Cerebellar cortex (tissue), 1 donor: ENCODE measurements around the gene HIF3A.
"Not testable (repeated sequence)": the region's sequence is repeated elsewhere in the genome, so short reads cannot be mapped to it uniquely, and the experiment has no call there.

Experiments
- DNase-seq: peaks from one replicate; pipeline ENCODE4 v3.0.0-alpha.2; 2015; ENCODE audit warnings: low spot score

HIF3A gene

GRCh38 chr19:46357846-46358583 lies 61.2 kb downstream of the HIF3A start:
- no peak for DNase-seq

GRCh38 chr19:46361915-46362314 lies 65.1 kb downstream of the HIF3A start:
- no peak for DNase-seq

GRCh38 chr19:46364359-46364758 lies 67.5 kb downstream of the HIF3A start:
- DNase-seq = no peak

GRCh38 chr19:46365561-46365960 lies 68.7 kb downstream of the HIF3A start:
- no peak for DNase-seq

- no peak for DNase-seq
Measured at GRCh38 chr19:46366620-46367292, 69.9 kb downstream of the HIF3A start.

DNA sequence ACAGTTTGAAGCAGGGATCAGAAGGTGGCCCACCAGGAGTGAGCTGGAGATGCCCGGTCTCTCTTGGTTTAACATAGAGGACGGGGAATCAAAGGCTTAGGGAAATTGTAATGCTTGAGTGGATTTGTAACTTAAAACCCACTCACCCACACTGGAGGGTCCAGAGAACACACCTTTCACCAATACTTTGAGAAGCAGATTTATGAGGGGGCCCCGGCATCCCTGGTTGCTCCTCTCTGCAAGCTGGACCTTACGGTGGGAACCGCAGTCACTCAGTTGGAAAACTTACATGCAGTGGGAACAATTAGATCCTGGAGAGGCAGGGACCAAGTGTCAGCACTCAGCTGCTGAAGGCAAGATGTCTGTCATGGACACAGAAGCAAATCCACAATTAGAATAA lies 70.6 kb downstream of the HIF3A start:
- DNase-seq = no peak

DNA sequence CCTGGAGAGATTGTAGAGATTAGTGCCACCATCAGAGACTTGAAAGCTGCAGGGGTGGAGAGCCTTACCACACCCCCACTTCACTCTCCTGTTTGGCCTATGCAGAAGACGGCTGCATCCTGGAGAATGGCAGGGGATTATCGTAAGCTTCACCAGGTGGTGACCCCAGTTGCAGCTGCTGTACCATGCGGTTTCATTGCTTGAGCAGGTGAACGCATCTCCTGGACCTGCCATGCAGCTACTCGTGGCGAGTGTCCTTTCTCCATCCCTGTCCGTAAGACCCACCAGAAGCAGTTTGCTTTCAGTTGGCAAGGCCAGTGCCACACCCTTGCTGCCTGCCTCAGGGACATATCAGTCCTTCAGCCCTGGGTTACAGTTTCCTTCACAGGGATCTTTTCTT lies 71.3 kb downstream of the HIF3A start:
- DNase-seq = no peak

DNA sequence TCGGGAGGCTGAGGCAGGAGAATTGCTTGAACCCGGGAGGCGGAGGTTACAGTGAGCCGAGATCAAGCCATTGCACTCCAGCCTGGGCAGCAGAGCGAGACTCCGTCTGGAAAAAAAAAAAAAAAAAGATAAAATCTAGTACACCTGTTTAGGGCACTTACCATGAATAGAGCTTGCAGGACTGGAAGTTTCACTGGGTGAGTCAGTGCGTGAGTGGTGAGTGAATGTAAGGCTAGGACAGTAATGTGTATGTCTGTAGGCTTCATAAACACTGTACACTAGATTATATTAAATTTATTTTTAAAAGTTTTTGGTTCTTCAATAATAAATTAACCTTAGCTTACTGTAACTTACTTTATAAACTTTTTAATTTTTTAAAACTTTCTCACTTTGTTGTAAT lies 73.0 kb downstream of the HIF3A start:
- no peak for DNase-seq

GRCh38 chr19:46371371-46371901 lies 74.6 kb downstream of the HIF3A start:
- no peak for DNase-seq

- peak; percentile 23 for DNase-seq
Measured at GRCh38 chr19:46372901-46373490, 76.2 kb downstream of the HIF3A start.

- DNase-seq = peak; percentile 47
Measured at GRCh38 chr19:46373491-46374359, 76.9 kb downstream of the HIF3A start.

- DNase-seq = no peak
Measured at GRCh38 chr19:46374536-46375475, 78.0 kb downstream of the HIF3A start.

DNA sequence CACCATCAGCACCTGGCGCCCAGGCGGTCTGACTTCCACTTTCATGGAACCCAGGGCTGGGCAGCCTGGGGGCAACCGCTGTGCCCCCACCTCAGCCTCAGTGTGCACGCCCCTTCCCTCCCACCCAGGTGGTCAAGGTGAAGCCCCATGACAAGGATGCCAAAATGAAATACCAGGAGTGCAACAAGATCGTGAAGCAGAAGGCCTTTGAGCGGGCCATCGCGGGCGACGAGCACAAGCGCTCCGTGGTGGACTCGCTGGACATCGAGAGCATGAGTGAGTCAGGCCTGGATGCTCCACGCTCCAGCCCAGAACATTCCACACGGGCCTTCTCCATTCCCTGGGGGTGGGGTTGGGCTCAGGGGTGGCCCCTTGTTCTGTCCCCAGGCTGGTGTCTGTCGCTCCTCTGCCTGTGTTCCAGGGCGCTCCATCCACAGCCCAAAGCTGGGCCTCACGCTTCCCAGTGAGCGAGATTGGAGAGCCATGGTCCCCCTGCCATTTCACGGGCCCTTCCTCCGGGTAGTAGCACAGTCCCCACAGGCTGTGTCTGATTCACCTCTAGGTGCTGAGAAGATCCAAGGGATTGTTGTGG lies 78.7 kb downstream of the HIF3A start:
- DNase-seq = not testable (repeated sequence)

GRCh38 chr19:46376241-46377153 lies 79.7 kb downstream of the HIF3A start:
- DNase-seq = no peak

DNA sequence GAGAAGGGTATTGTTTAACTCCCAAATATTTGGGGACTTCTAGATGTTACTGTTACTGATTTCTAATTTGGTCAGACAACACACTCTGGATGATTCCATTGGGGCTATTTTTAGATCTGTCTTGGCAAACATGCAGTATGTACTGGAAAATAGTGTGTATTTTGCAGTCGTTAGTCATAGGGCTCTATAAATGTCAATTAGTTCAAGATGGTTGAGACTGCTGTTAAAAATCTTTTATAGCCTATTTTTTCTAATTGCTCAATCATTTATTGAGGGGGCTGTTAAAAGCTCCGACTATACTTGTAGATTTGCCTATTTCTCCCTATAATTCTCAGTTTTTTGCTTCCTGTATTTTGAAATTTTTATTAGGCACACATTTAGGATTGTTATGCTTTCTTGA lies 81.4 kb downstream of the HIF3A start:
- DNase-seq = peak; percentile 39

DNA sequence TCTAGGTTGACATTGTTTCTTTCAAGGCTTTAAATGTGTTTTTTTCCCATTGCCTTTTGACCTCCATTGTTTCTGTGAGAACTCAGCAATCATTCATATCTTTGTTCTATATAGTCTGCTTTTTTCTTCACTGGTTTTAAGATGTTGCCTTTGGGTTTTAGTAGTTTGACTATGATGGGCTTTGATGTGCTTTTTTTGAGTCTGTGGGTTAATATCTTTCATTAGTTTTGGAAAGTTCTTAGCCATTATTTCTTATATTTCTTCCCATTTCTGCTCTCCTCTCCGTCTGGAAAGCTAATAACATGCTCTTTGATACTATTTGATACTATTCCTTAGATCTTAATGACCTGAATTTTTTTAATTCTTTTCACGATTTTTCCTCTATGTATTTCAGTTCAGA lies 83.8 kb downstream of the HIF3A start:
- no peak for DNase-seq

DNA sequence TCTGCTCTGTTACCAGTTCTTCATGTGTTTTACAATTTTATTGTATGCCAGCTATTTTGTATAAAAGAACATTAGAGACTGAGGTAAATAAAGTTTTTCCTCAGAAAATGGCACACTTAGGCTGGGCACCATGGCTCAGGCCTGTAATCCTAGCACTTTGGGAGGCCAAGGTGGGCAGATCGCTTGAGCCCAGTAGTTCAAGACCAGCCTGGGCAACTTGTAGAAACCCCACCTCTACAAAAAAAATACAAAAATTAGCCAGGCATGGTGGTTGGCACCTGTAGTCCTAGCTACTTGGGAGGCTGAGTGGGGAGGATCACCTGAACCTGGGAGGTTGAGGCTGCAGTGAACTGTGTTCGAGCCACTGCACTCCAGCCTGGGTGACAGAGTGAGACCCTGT lies 84.5 kb downstream of the HIF3A start:
- no peak for DNase-seq

DNA sequence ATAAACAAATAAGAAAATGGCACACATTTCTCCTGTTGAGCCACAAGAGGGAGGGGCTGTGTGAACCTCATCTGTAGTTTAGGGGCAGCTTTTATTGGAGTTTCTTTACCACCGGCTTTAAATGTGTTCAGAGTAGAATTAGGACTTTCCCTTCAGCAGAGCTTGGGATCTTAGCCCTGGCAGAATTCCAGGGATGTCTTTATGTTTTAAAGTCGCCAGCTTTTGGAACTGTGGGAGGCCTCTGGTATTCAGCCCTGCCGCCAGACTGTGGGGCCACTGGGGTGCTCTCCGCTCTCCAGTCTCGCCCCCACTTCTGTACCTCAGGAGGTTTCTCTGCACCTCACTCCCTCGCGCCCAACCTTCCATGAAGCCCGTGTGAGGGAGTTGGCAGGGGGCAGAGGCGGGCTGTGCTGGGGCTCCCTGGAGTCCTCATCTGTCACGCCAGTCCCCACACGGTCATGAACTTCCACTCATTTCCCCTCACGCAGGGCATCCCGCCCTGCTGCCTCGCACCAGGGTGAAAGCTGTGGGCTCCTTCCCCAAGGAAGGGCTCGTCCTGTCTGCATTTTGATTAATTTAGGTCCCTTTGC lies 85.0 kb downstream of the HIF3A start:
- peak; percentile 48 for DNase-seq

GRCh38 chr19:46383171-46383815 lies 86.5 kb downstream of the HIF3A start:
- DNase-seq = no peak
